ENCODE results near the gene CTNNA3.

- TF ChIP-seq CTCF (IDR thresholded peaks at IDR 0.05) (no peak), POLR2A (IDR thresholded peaks at IDR 0.05) (no peak)
Observed at GRCh38 chr10:67518043-67518442, 178.0 kb downstream of the CTNNA3 start.
